ENCODE results near the gene SYCP2.
"Not testable (repeated sequence)": the region's sequence is repeated elsewhere in the genome, so short reads cannot be mapped to it uniquely, and the experiment has no call there.

The SYCP2 gene

DNA sequence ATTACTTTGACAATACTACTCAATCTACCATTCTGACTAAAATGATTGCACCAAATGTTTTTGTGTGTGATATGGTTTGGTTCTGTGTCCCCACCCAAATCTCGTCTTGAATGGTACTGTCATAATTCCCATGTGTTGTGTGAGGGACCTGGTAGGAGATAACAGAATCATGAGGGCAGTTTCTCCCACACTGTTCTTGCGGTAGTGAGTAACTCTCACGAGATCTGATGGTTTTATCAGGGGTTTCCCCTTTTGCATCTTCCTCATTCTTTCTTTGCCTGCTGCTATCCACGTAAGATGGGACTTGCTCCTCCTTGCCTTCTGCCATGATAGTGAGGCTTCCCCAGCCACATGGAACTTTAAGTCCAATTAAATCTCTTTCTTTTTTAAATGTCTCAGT is 20.8 kb downstream of the SYCP2 start:
- in situ Hi-C loops (cut with MboI; ENCODE audit: low sequenced_read_pairs): no loop called here

DNA sequence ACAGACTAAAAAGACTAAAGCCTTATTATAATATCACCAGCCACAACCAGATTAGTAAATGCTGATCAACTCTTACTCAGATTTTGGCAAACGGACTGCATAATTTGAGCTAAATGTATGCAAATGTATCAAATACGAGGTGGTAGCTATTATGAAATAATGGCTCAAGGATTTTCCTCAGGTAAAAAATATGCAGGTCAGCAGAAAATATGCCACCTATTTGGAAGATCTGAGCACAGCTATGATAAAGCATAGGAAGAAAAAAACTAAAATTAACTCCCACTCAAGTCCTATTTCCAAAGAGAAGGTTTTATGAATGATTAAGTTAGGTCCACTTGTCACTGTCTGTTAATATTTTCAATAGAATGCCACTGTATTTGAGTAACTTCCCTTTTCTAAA is 22.4 kb downstream of the SYCP2 start:
- in situ Hi-C loops (cut with MboI; ENCODE audit: low sequenced_read_pairs): no loop called here

GRCh38 chr20:59908855-59909254 is 24.6 kb downstream of the SYCP2 start:
- in situ Hi-C loops (cut with MboI; ENCODE audit: low sequenced_read_pairs): no loop called here

DNA sequence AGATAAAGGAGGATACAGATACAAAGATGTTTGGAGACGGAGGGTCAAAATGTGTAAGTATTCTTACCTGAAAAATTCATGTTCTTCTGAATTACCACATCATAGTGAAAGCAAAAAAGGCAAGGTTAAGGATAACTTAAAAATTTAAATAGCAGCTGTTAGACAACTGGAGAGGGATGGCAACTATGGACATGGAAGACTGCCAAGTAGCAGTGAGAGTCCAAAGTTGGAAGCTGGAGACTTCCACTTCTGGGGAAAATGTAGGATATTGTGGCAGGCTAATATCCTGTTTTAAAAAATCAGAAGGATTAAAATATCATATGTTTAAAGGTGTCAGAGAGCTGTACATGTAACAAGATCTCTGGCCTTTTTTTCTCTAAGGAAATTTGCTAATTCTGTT is 29.8 kb downstream of the SYCP2 start:
- in situ Hi-C loops (cut with MboI; ENCODE audit: low sequenced_read_pairs): no loop called here

- in situ Hi-C loops (cut with MboI; ENCODE audit: low sequenced_read_pairs): no loop called here
Measured at GRCh38 chr20:59902470-59902869, 31.0 kb downstream of the SYCP2 start.

- in situ Hi-C loops (cut with MboI; ENCODE audit: low sequenced_read_pairs): no loop called here
Measured at GRCh38 chr20:59895908-59896307, 37.5 kb downstream of the SYCP2 start.

DNA sequence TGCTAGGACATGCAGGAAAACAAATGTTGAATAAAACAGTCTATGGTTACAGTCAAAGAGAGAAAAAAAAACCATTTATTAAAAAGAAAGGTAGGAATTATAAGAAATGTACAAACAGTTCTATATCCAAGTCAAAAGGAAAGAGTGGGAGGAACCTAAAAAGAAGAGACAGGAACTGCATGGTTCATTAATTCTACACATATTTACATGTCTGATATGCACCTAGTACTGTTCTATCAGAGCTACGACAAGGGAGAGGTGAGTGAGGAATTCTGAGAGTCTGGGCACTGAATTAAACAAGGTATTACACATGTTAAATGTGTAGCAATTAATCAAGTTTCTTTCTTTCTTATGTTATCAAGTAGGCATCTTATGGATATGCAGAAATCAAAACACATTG is 41.9 kb downstream of the SYCP2 start:
- in situ Hi-C loops (cut with MboI; ENCODE audit: low sequenced_read_pairs): no loop called here

- in situ Hi-C loops (cut with MboI; ENCODE audit: low sequenced_read_pairs): not testable (repeated sequence)
Measured at GRCh38 chr20:59890035-59890434, 43.4 kb downstream of the SYCP2 start.

DNA sequence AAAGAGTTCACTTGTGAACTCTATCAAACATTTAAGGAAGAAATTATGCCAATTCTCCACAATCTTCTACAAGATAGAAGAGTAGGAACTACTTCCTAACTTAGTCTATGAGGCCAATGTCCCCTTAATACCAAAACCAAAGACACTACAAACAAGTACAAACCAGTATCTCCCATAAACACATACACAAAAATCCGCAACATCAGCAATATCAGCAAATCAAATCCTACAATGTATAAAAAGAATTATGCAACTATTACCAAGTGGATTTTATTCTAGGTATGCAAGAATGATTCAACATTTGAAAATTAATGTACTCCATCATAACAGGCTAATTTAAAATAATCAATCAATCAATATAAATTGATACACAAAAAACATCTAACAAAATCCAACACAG is 45.4 kb downstream of the SYCP2 start:
- in situ Hi-C loops (cut with MboI; ENCODE audit: low sequenced_read_pairs): no loop called here

DNA sequence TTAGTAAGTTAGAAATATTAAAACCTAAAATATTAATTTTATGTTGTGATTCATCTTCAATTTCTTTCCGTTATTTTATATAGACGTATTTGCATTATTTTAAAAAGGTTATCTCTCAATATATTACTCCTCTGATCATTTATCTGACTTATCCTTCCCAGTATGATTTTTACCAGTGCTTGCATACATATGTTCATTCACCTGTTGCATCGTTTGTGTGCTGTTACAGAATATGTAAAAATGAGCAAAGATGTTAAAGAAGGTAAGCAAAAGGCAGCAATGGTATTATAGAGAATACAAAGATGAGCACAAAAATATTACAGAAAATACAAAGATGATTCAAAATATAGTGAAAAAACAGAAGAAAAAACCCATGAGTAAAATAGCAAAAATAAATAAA is 48.9 kb downstream of the SYCP2 start:
- in situ Hi-C loops (cut with MboI; ENCODE audit: low sequenced_read_pairs): no loop called here

- in situ Hi-C loops (cut with MboI; ENCODE audit: low sequenced_read_pairs): no loop called here
Measured at GRCh38 chr20:59880198-59880597, 53.2 kb downstream of the SYCP2 start.

DNA sequence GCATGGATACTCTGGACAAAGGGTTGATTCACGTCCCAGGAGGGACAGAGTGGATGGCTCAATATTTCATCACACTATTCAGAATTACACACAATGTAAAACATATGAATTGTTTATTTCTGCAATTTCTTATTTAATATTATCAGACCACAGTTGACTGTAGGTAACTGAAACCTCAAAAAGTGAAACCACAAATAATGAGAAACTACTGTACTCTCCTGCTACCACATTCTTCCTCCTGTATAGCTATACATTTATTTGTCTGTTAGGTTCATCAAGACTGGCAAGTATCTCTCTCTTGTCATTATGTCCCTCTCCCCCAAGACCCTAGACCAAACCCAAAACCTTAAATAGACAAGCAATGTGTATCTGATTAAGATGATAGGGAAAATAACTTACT is 60.0 kb downstream of the SYCP2 start:
- in situ Hi-C loops (cut with MboI; ENCODE audit: low sequenced_read_pairs): no loop called here

DNA sequence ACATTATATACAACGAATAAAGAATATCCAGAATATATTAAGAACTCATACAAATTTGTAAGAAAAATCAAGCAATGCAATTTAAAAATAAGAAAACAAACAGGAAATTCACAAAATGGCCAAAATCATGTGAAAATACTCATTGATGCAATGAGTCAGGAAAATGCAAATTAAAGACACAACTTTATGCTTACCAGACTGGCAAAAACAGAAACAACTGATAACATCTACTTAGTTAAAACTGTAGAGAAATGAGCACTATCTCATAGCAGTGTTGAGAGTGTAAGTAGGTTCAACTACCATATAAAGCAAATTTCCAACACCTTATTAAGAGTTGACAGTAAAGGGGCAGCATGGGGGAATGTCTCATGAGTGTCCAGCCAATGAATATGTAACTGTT is 62.3 kb downstream of the SYCP2 start:
- in situ Hi-C loops (cut with MboI; ENCODE audit: low sequenced_read_pairs): no loop called here

DNA sequence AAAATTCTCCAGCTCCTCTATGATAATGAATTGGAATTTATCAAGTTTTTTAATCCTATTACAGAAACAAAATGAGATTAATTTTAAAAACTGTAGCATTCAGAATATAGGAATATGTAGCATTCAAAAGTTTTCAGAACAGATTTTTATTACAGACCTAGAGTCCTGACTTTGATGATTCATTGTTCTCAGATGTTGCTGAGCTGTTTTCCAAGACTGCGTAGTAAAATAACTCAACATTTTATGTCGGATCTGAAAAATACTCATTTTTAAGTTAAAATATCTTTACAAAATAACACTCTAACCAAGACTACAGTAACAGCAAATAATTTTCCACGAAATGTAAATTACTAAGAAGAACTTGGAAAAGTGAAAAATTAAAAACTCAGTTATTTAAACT is 67.1 kb downstream of the SYCP2 start:
- in situ Hi-C loops (cut with MboI; ENCODE audit: low sequenced_read_pairs): no loop called here

DNA sequence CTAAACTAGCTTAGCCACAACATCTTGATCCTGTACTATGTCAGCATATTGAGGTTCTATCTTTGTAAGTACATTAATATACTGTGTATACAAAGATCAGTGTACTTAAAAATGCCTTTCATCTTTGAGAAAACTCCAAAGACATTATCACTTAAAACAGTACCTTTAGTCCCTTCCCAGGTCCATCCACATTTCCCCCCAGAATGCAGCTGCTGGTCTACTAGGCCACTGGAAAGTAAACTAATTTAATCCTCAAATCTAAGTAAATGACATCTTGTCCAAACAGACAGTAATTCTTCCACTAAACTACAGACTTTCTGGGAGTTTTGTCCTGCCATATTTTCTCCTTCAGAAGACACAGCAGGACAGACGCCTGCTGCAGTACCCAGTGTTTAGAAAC is 68.7 kb downstream of the SYCP2 start:
- in situ Hi-C loops (cut with MboI; ENCODE audit: low sequenced_read_pairs): no loop called here

GRCh38 chr20:59863058-59863457 is 70.4 kb downstream of the SYCP2 start:
- in situ Hi-C loops (cut with MboI; ENCODE audit: low sequenced_read_pairs): no loop called here

GRCh38 chr20:59861401-59861800 is 72.0 kb downstream of the SYCP2 start:
- in situ Hi-C loops (cut with MboI; ENCODE audit: low sequenced_read_pairs): no loop called here

GRCh38 chr20:59858425-59858824 is 75.0 kb downstream of the SYCP2 start:
- in situ Hi-C loops (cut with MboI; ENCODE audit: low sequenced_read_pairs): no loop called here

DNA sequence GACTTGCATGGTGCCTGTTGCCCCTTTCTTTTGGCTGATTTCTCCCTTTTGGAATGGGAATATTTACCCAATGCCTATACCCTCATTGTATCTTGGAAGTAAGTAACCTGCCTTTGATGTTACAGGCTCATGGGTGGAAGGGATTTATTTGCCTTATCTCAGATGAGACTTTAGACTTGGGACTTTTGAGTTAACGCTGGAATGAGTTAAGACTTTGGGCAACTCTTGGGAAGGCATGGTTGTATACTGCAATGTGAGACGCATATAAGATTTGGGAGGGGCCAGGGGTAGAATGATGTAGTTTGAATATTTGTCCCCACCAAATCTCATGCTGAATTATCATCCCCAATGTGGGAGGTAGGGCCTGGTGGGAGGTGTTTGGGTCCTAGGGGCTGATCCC is 75.5 kb downstream of the SYCP2 start:
- in situ Hi-C loops (cut with MboI; ENCODE audit: low sequenced_read_pairs): no loop called here

GRCh38 chr20:59856941-59857340 is 76.5 kb downstream of the SYCP2 start:
- in situ Hi-C loops (cut with MboI; ENCODE audit: low sequenced_read_pairs): not testable (repeated sequence)

DNA sequence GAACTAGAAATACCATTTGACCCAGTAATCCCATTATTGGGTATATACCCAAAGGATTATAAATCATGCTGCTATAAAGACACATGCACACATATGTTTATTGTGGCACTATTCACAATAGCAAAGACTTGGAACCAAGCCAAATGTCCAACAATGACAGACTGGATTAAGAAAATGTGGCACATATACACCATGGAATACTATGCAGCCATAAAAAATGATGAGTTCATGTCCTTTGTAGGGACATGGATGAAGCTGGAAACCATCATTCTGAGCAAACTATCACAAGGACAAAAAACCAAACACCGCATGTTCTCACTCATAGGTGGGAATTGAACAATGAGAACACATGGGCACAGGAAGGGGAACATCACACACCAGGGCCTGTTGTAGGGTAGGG is 76.9 kb downstream of the SYCP2 start:
- in situ Hi-C loops (cut with MboI; ENCODE audit: low sequenced_read_pairs): not testable (repeated sequence)

GRCh38 chr20:59850018-59850641 is 83.3 kb downstream of the SYCP2 start:
- in situ Hi-C loops (cut with MboI; ENCODE audit: low sequenced_read_pairs): no loop called here

DNA sequence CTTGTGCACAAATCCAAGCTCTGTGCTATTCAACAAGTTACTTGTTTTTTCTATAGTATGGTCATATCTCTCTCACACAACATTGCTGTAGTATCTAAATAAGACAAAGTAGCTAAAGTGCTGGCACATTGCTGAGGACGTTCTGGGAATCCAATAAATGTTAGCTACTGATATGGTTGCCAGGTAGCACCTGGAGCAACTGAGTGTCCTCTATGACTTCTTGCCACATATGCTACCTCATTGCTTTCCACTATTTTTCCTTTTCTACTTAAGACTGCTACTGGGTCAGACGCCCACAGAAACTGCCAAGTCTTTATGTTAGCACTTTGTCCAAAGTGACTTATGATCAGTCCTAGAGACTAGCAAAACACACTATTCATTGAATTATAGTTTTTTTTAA is 85.3 kb downstream of the SYCP2 start:
- in situ Hi-C loops (cut with MboI; ENCODE audit: low sequenced_read_pairs): no loop called here

GRCh38 chr20:59845472-59845871 is 88.0 kb downstream of the SYCP2 start:
- in situ Hi-C loops (cut with MboI; ENCODE audit: low sequenced_read_pairs): no loop called here
